Testis (tissue), 3 donors: Measurements from ENCODE around the gene LCN10. TPM values are rescaled to one million over a fixed set of nuclear protein-coding genes. Genes with fewer than 3 reads are reported as not detected.

Source experiments
- DNase-seq: peaks from one replicate; pipeline ENCODE4 v3.0.0-alpha.2; 2019
- H3K27ac ChIP-seq, 2 donors: fragments of 200-600 bp; sonication (generic); one replicate each; pipeline ENCODE4 v1.5.1; 2019
- H3K27me3 ChIP-seq: fragments of 200-600 bp; sonication (generic); one replicate; pipeline ENCODE4 v1.5.1; 2019
- H3K36me3 ChIP-seq: fragments of 200-600 bp; sonication (generic); one replicate; pipeline ENCODE4 v1.5.1; 2017; ENCODE audit warnings: low read depth; ENCODE audit errors: missing control alignments
- H3K4me1 ChIP-seq: fragments of 200-600 bp; sonication (generic); one replicate; pipeline ENCODE4 v1.5.1; 2019
- H3K4me3 ChIP-seq, 2 donors: fragments of 200-600 bp; sonication (generic); one replicate each; pipeline ENCODE4 v1.5.1; 2017 to 2019
- H3K9me3 ChIP-seq: fragments of 200-600 bp; sonication (generic); one replicate; pipeline ENCODE4 v1.5.1; 2017
- CTCF ChIP-seq, 3 experiments: fragments of 450-650 bp in 2 of 3; fragments of 200-600 bp in 1 of 3; sonication (generic) in 1 of 3; IDR thresholded peaks; one replicate each; pipeline ENCODE4 v1.5.1; 2016 to 2019; ENCODE audit warnings: antibody characterized with exemption in 3 of 3, mild to moderate bottlenecking in 2 of 3, moderate library complexity in 1 of 3
- POLR2A ChIP-seq: fragments of 450-650 bp; IDR thresholded peaks from one replicate; pipeline ENCODE4 v1.6.1; 2017; ENCODE audit warnings: antibody characterized with exemption, mild to moderate bottlenecking, moderate library complexity
- WGBS, 2 donors: methylation state at CpG; one replicate each; pipeline ENCODE4 v1.1.5; 2018; 5-methylcytosine and 5-hydroxymethylcytosine counted together
- intact Hi-C: fragments of 100-400 bp; cut with DNase I; formaldehyde crosslinking; loops from one replicate; pipeline ENCODE4 v1.15.1; 2023; ENCODE audit warnings: low total_unique reads
- polyA plus RNA-seq: library from polyadenylated mRNA; stranded (reverse); fragments of 350-450 nt; fragmentation: Illumina TruSeq; extraction: RNeasy Lipid Tissue Mini Kit (QIAGEN cat#74804); gene quantifications from one replicate; pipeline ENCODE4 v1.2.3, GENCODE V29; 2014; ENCODE audit warnings: low read depth, low replicate concordance; ENCODE audit not compliant: insufficient read depth
- total RNA-seq, 2 donors: library from RNA; depleted of rRNA; stranded (reverse); fragments of >200 nt; gene quantifications; one replicate each; pipeline ENCODE4 v1.2.3, GENCODE V29; 2016

LCN10 gene
- total and polyA plus RNA-seq, 3 donors from 2014 or later: 8.3 to 11.7 (median 8.7) TPM

GRCh38 chr9:136714893-136715274 is 27.9 kb downstream of the LCN10 start:
- TF ChIP-seq CTCF (IDR thresholded peaks at IDR 0.05) (no peak), POLR2A (no peak)
- intact Hi-C loops: no loop called here
- WGBS, 2 donors: 56 to 80% methylated on average over 5 to 8 of the region's 8 CpGs
- Histone ChIP-seq H3K9me3 (no peaks in the 10 kb centered on the region), H3K36me3 (no peaks in the 10 kb centered on the region), H3K27ac (peak overlapping the region in 1 of 2 donors; percentile 15), H3K27me3 (no peaks in the 10 kb centered on the region), H3K4me1 (peaks cover 20% of the 10 kb centered on the region), H3K4me3 (no peak overlapping the region)
- DNase-seq: no peak

GRCh38 chr9:136714096-136714892 is 28.4 kb downstream of the LCN10 start:
- Histone ChIP-seq H3K4me1 (peaks cover 20% of the 10 kb centered on the region), H3K27ac (peak overlapping the region in 1 of 2 donors; percentile 15), H3K9me3 (no peaks in the 10 kb centered on the region), H3K4me3 (no peak overlapping the region), H3K27me3 (no peaks in the 10 kb centered on the region), H3K36me3 (no peaks in the 10 kb centered on the region)
- 74 to 85% methylated on average over 16 to 17 of the region's 17 CpGs for WGBS, 2 donors
- no peak for TF ChIP-seq CTCF (IDR thresholded peaks at IDR 0.05)
- no peak for TF ChIP-seq POLR2A
- DNase-seq: no peak
- intact Hi-C loops: no loop called here

- Histone ChIP-seq H3K4me1 (peaks cover 20% of the 10 kb centered on the region), H3K9me3 (no peaks in the 10 kb centered on the region), H3K27ac (no peak overlapping the region), H3K36me3 (no peaks in the 10 kb centered on the region), H3K4me3 (peak overlapping the region in 1 of 2 donors; percentile 70), H3K27me3 (no peaks in the 10 kb centered on the region)
- no peak for TF ChIP-seq CTCF (IDR thresholded peaks at IDR 0.05)
- no peak for TF ChIP-seq POLR2A
- no peak for DNase-seq
- 62% methylated on average over 8 of the region's 8 CpGs; no CpG with 5 or more reads in 1 of the 2 donors for WGBS, 2 donors
- intact Hi-C loops: no loop called here
Measured at GRCh38 chr9:136713550-136713949, 29.2 kb downstream of the LCN10 start.

DNA sequence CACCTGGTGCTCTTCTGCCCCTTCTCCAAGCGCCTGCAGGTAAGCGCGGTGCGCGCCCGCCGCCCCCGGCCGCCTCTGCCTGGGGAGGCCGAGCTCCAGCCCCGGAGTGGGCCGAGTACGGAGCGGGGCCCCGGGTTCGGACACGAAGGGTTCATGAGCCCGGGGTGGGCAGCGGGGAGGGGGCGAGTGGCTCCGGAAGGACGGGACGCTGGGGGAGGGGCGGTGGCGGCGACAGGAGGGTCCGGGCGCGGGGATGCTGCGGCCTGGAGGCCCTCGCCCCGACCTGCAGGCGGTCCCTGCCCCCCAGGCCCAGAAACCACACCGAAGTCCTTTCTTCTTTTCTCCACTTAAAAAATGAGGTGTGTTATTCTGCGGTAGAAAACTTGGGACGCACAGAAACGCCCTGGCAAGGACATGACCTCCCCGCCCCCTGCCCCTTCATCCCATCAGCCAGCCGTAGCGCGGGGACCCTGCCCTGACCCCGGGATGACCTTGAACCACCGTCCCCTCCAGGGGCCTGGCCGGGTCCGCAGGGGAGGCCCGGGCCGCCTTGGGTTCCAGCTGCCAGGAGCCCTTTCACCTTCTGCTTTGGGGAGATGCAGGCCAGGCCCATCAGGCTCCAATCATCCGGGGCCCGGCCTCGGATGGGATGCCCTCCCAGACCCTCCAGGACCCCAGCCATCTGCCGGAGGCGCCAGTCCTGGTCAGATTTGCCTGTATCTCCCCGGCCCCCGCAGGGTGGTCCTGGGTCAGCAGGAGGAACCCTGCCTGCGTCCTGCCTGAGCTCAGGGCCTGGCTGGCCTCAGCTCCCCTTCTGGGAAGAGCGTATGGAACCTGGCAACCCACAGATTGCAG is 29.8 kb downstream of the LCN10 start:
- H3K27me3 ChIP-seq: no peaks in the 10 kb centered on the region
- intact Hi-C loops: no loop called here
- TF ChIP-seq CTCF (IDR thresholded peaks at IDR 0.05) (no peak), POLR2A (no peak)
- H3K9me3 ChIP-seq: no peaks in the 10 kb centered on the region
- H3K4me3 ChIP-seq: peak overlapping the region; percentile 59 to 70
- H3K4me1 ChIP-seq: peaks cover 20% of the 10 kb centered on the region
- H3K27ac ChIP-seq: peak overlapping the region; percentile 24 to 61
- no peak for DNase-seq
- no peaks in the 10 kb centered on the region for H3K36me3 ChIP-seq
- WGBS, 2 donors: 3 to 5% methylated on average over 6 to 55 of the region's 56 CpGs
